Neural progenitor cell (in vitro differentiated cells): ENCODE measurements around the gene BTRC. TPM values are rescaled to one million over a fixed set of nuclear protein-coding genes. Genes with fewer than 3 reads are reported as not detected.
A peak's percentile ranks its signal among the peaks of the same experiment; 100 is the strongest.

Experiments used
- DNase-seq: peaks from one replicate; pipeline ENCODE4 v3.0.0-alpha.2; 2016; ENCODE audit warnings: low spot score
- H2AFZ ChIP-seq: fragments of 200-600 bp; sonication (generic); replicated peaks from 2 replicates; pipeline ENCODE4 v1.6.1; 2016; ENCODE audit warnings: antibody characterized with exemption
- H3F3A ChIP-seq: fragments of 200-600 bp; sonication (generic); 2 replicates; pipeline ENCODE4 v1.6.1; 2016; ENCODE audit warnings: antibody characterized with exemption, low read depth
- H3K27ac ChIP-seq: fragments of 200-600 bp; sonication (generic); 2 replicates; pipeline ENCODE4 v1.5.1; 2016; ENCODE audit warnings: mild to moderate bottlenecking
- H3K27me3 ChIP-seq: fragments of 200-600 bp; sonication (generic); 2 replicates; pipeline ENCODE4 v1.6.1; 2016; ENCODE audit warnings: mild to moderate bottlenecking, moderate library complexity
- H3K36me3 ChIP-seq: fragments of 200-600 bp; sonication (generic); 2 replicates; pipeline ENCODE4 v1.5.1; 2016
- H3K4me1 ChIP-seq: fragments of 200-600 bp; sonication (generic); 2 replicates; pipeline ENCODE4 v1.6.1; 2016; ENCODE audit warnings: mixed run types
- H3K4me2 ChIP-seq: fragments of 200-600 bp; sonication (generic); 2 replicates; pipeline ENCODE4 v1.6.1; 2016
- H3K4me3 ChIP-seq: fragments of 200-600 bp; sonication (generic); 2 replicates; pipeline ENCODE4 v1.5.1; 2016
- H3K79me2 ChIP-seq: fragments of 200-600 bp; sonication (generic); 2 replicates; pipeline ENCODE4 v1.6.1; 2016; ENCODE audit warnings: low read depth
- H3K9ac ChIP-seq: fragments of 200-600 bp; sonication (generic); 2 replicates; pipeline ENCODE4 v1.6.1; 2016
- H3K9me3 ChIP-seq: fragments of 200-600 bp; sonication (generic); 2 replicates; pipeline ENCODE4 v1.5.1; 2016; ENCODE audit warnings: low read depth
- H4K20me1 ChIP-seq: fragments of 200-600 bp; sonication (generic); 2 replicates; pipeline ENCODE4 v1.6.1; 2016; ENCODE audit warnings: low read depth
- H3K27ac Mint-ChIP-seq: 3 replicates; pipeline ENCODE4 v1.8.0; 2021; ENCODE audit warnings: mixed read lengths
- H3K27me3 Mint-ChIP-seq: 2 replicates; pipeline ENCODE4 v1.8.0; 2022; ENCODE audit warnings: low read depth, mild to moderate bottlenecking, inconsistent platforms, moderate library complexity, mixed read lengths; ENCODE audit not compliant: insufficient read depth
- H3K36me3 Mint-ChIP-seq: 3 replicates; pipeline ENCODE4 v1.8.0; 2021; ENCODE audit warnings: mixed read lengths
- H3K4me1 Mint-ChIP-seq: 3 replicates; pipeline ENCODE4 v1.8.0; 2021; ENCODE audit warnings: mixed read lengths
- H3K4me3 Mint-ChIP-seq: 3 replicates; pipeline ENCODE4 v1.8.0; 2021; ENCODE audit warnings: mild to moderate bottlenecking, moderate library complexity, mixed read lengths
- H3K9me3 Mint-ChIP-seq: 3 replicates; pipeline ENCODE4 v1.8.0; 2020; ENCODE audit warnings: mixed read lengths
- CTCF ChIP-seq: fragments of 200-600 bp; sonication (generic); IDR thresholded peaks from 2 replicates; pipeline ENCODE4 v1.5.1; 2017; ENCODE audit warnings: antibody characterized with exemption, mild to moderate bottlenecking
- EZH2 ChIP-seq: fragments of 200-600 bp; sonication (generic); IDR thresholded peaks from 2 replicates; pipeline ENCODE4 v1.6.1; 2017; ENCODE audit warnings: antibody characterized with exemption, mild to moderate bottlenecking, moderate library complexity
- EZH2phosphoT487 ChIP-seq: fragments of 200-600 bp; sonication (generic); IDR thresholded peaks from 2 replicates; pipeline ENCODE4 v1.6.1; 2017; ENCODE audit warnings: antibody characterized with exemption
- total RNA-seq: library from RNA; depleted of rRNA; stranded (reverse); fragments of >200 nt; gene quantifications from 2 replicates; pipeline ENCODE4 v1.2.3, GENCODE V29; 2015; ENCODE audit warnings: low replicate concordance

The BTRC gene
- total RNA-seq, 1 donor from 2014 or later, result 25.4 TPM

GRCh38 chr10:101558204-101558603 is 204.2 kb downstream of the BTRC start:
- H3K4me1 ChIP-seq, result no peaks in the 10 kb centered on the region
- no peaks in the 10 kb centered on the region for H3K27me3 ChIP-seq
- no peaks in the 10 kb centered on the region for H3K79me2 ChIP-seq
- H3F3A ChIP-seq, result no peaks in the 10 kb centered on the region
- no peaks in the 10 kb centered on the region for H3K36me3 ChIP-seq
- H3K9ac ChIP-seq, result no peak overlapping the region
- no peak overlapping the region for H2AFZ ChIP-seq
- H3K4me3 ChIP-seq, result no peak overlapping the region
- TF ChIP-seq CTCF (no peak), EZH2phosphoT487 (no peak), EZH2 (no peak)
- peaks cover 8% of the 10 kb centered on the region for H3K27me3 Mint-ChIP-seq
- H3K4me2 ChIP-seq, result no peak overlapping the region
- no peaks in the 10 kb centered on the region for H3K9me3 ChIP-seq
- H3K4me1 Mint-ChIP-seq, result no peaks in the 10 kb centered on the region
- no peak for DNase-seq
- no peak overlapping the region for H3K27ac Mint-ChIP-seq
- H4K20me1 ChIP-seq, result no peaks in the 10 kb centered on the region
- no peaks in the 10 kb centered on the region for H3K36me3 Mint-ChIP-seq
- no peaks in the 10 kb centered on the region for H3K9me3 Mint-ChIP-seq
- H3K27ac ChIP-seq, result no peak overlapping the region
- no peak overlapping the region for H3K4me3 Mint-ChIP-seq

GRCh38 chr10:101558671-101559595 is 205.0 kb downstream of the BTRC start:
- TF ChIP-seq CTCF (no peak), EZH2phosphoT487 (no peak), EZH2 (no peak)
- no peak overlapping the region for H3K9ac ChIP-seq
- DNase-seq, result no peak
- H3K9me3 ChIP-seq, result no peaks in the 10 kb centered on the region
- no peak overlapping the region for H2AFZ ChIP-seq
- H3K27me3 ChIP-seq, result no peaks in the 10 kb centered on the region
- no peaks in the 10 kb centered on the region for H3F3A ChIP-seq
- H3K79me2 ChIP-seq, result no peaks in the 10 kb centered on the region
- Mint-ChIP-seq H3K9me3 (no peaks in the 10 kb centered on the region), H3K36me3 (no peaks in the 10 kb centered on the region), H3K27ac (peak overlapping the region; percentile 76), H3K4me1 (no peaks in the 10 kb centered on the region), H3K27me3 (peaks cover 8% of the 10 kb centered on the region), H3K4me3 (no peak overlapping the region)
- H3K4me2 ChIP-seq, result no peak overlapping the region
- H3K36me3 ChIP-seq, result no peaks in the 10 kb centered on the region
- H4K20me1 ChIP-seq, result no peaks in the 10 kb centered on the region
- H3K4me1 ChIP-seq, result no peaks in the 10 kb centered on the region
- no peak overlapping the region for H3K27ac ChIP-seq
- no peak overlapping the region for H3K4me3 ChIP-seq

- Histone ChIP-seq H2AFZ (no peak overlapping the region), H3K36me3 (no peaks in the 10 kb centered on the region), H3K79me2 (no peaks in the 10 kb centered on the region), H3F3A (no peaks in the 10 kb centered on the region), H3K27me3 (peaks cover 3% of the 10 kb centered on the region), H3K9me3 (no peaks in the 10 kb centered on the region), H3K27ac (no peak overlapping the region), H3K4me3 (no peak overlapping the region), H3K4me2 (no peak overlapping the region), H3K4me1 (no peaks in the 10 kb centered on the region), H4K20me1 (no peaks in the 10 kb centered on the region), H3K9ac (no peak overlapping the region)
- no peak for TF ChIP-seq EZH2phosphoT487
- TF ChIP-seq CTCF, result no peak
- TF ChIP-seq EZH2, result no peak
- H3K27me3 Mint-ChIP-seq, result peaks cover 10% of the 10 kb centered on the region
- H3K27ac Mint-ChIP-seq, result no peak overlapping the region
- no peaks in the 10 kb centered on the region for H3K36me3 Mint-ChIP-seq
- no peak overlapping the region for H3K4me3 Mint-ChIP-seq
- no peak for DNase-seq
- no peaks in the 10 kb centered on the region for H3K4me1 Mint-ChIP-seq
- no peaks in the 10 kb centered on the region for H3K9me3 Mint-ChIP-seq
These were observed 205.8 kb downstream of the BTRC start for GRCh38 chr10:101559596-101560297.
